Upper lobe of left lung (tissue), 6 donors: ENCODE measurements around the gene RAPGEF1. TPM values are rescaled to one million over a fixed set of nuclear protein-coding genes. Genes with fewer than 3 reads are reported as not detected.

ENCODE experiments used
- ATAC-seq, 2 donors: fragments of 200-7000 bp; cut with Tn5 transposase; one replicate each; pipeline ENCODE4 v1.9.1; 2022; ENCODE audit warnings: mild to moderate bottlenecking in 2 of 2, moderate library complexity in 2 of 2; ENCODE audit not compliant: low FRiP score in 2 of 2
- DNase-seq, 2 donors: peaks; one replicate each; pipeline ENCODE4 v3.0.0-alpha.2; 2019 to 2020
- H3K27ac ChIP-seq, 4 donors: fragments of 200-600 bp; sonication (generic); one replicate each; pipeline ENCODE4 v1.5.1; 2016 to 2019
- H3K27me3 ChIP-seq, 4 donors: fragments of 200-600 bp; sonication (generic); one replicate each; pipeline ENCODE4 v1.5.1; 2017 to 2019
- H3K36me3 ChIP-seq, 4 donors: fragments of 200-600 bp; sonication (generic); one replicate each; pipeline ENCODE4 v1.5.1; 2016 to 2019
- H3K4me1 ChIP-seq, 4 donors: fragments of 200-600 bp; sonication (generic); one replicate each; pipeline ENCODE4 v1.5.1; 2018 to 2019
- H3K4me3 ChIP-seq, 4 donors: fragments of 200-600 bp; sonication (generic); one replicate each; pipeline ENCODE4 v1.5.1; 2017 to 2019; ENCODE audit warnings: mild to moderate bottlenecking in 2 of 4, moderate library complexity in 1 of 4
- H3K9me3 ChIP-seq, 4 donors: fragments of 200-600 bp; sonication (generic); one replicate each; pipeline ENCODE4 v1.5.1; 2018 to 2019
- CTCF ChIP-seq, 6 experiments: fragments of 450-650 bp in 4 of 6; fragments of 200-600 bp in 2 of 6; sonication (generic) in 2 of 6; IDR thresholded peaks; one replicate each; pipeline ENCODE4 v1.5.1; 2016 to 2019; ENCODE audit warnings: antibody characterized with exemption in 6 of 6
- EP300 ChIP-seq, 4 donors: sonication (generic); formaldehyde crosslinking; IDR thresholded peaks; one replicate each; pipeline ENCODE4 v1.5.1; 2017; ENCODE audit warnings: antibody characterized with exemption in 4 of 4, control low read depth in 2 of 4
- POLR2A ChIP-seq, 4 donors: fragments of 450-650 bp; IDR thresholded peaks; one replicate each; pipeline ENCODE4 v1.5.1; 2016 to 2017; ENCODE audit warnings: antibody characterized with exemption in 4 of 4, mild to moderate bottlenecking in 2 of 4
- POLR2AphosphoS5 ChIP-seq, 2 donors: sonication (generic); formaldehyde crosslinking; IDR thresholded peaks; one replicate each; pipeline ENCODE4 v1.5.1; 2017; ENCODE audit warnings: antibody characterized with exemption in 2 of 2
- WGBS, 2 donors: methylation state at CpG; one replicate each; pipeline ENCODE4 v1.1.5; 2017 to 2018; 5-methylcytosine and 5-hydroxymethylcytosine counted together
- total RNA-seq, 6 donors: library from RNA; depleted of rRNA in 4 of 6; stranded (reverse); fragments of >200 nt in 4 of 6; gene quantifications; one replicate each; pipeline versions ENCODE4 v1.1.0 to v1.2.1, GENCODE V29; 2016 to 2021
- donor health status: DM: no; HTN: no; CAD: no; lungs with moderate emphysema.
- donor health status: DM: no; HTN: yes; CAD: no; lungs with severe emphysema.

Gene RAPGEF1
- total RNA-seq, 6 donors from 2014 or later, result 82.8 to 161 (median 96.8) TPM

DNA sequence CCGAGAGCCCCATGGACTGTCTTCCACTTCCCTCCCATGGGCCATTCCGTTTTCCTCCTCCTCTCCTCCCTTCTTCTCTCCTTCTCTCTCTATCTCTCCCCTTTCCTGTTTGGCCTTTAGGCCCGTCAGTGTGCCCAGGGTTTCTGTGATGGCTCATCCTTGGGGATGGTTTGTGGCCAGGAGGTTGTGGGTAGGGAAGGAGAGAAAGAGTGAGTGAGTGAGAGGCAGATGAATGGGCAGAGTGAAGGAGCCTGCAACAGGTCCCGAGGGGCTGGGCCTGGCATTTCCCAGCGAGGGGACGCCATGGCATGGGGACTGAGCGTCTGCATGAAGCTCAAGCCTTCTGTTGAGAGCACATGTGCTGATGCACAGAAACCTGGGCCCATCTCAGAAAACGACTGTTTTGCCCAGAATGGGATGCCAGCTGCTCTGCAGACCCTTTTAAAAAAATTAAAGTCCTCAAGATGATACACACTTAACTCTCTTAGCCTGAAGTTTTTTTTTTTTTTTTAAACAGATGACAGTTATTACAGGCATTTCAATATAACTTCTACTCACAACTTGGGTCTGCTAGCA is 125.4 kb downstream of the RAPGEF1 start:
- H3K4me3 ChIP-seq, result no peak overlapping the region
- H3K9me3 ChIP-seq, result no peaks in the 10 kb centered on the region
- DNase-seq (no peak), ATAC-seq (no peak)
- peaks cover 4 to 19% (median 12%) of the 10 kb centered on the region in 4 donors for H3K4me1 ChIP-seq
- no peak for TF ChIP-seq POLR2A (IDR thresholded peaks at IDR 0.05)
- TF ChIP-seq POLR2AphosphoS5 (IDR thresholded peaks at IDR 0.05), result no peak
- TF ChIP-seq EP300 (IDR thresholded peaks at IDR 0.05), result no peak
- no peak for TF ChIP-seq CTCF (IDR thresholded peaks at IDR 0.05)
- H3K27me3 ChIP-seq, result no peaks in the 10 kb centered on the region
- 86 to 98% methylated on average over 8 of the region's 8 CpGs for WGBS, 2 donors
- H3K27ac ChIP-seq, result no peak overlapping the region
- H3K36me3 ChIP-seq, result peaks cover 5 to 84% (median 49%) of the 10 kb centered on the region in 4 donors

- 95 to 98% methylated on average over 8 of the region's 8 CpGs for WGBS, 2 donors
- ATAC-seq, result no peak
- H3K27me3 ChIP-seq, result no peaks in the 10 kb centered on the region
- DNase-seq, result no peak
- peaks cover 8 to 24% (median 17%) of the 10 kb centered on the region in 4 donors for H3K4me1 ChIP-seq
- TF ChIP-seq CTCF (IDR thresholded peaks at IDR 0.05), result no peak
- no peak for TF ChIP-seq EP300 (IDR thresholded peaks at IDR 0.05)
- TF ChIP-seq POLR2A (IDR thresholded peaks at IDR 0.05), result no peak
- TF ChIP-seq POLR2AphosphoS5 (IDR thresholded peaks at IDR 0.05), result no peak
- H3K27ac ChIP-seq, result no peak overlapping the region
- peaks cover 5 to 83% (median 44%) of the 10 kb centered on the region in 4 donors for H3K36me3 ChIP-seq
- no peak overlapping the region for H3K4me3 ChIP-seq
- H3K9me3 ChIP-seq, result no peaks in the 10 kb centered on the region
Observed at GRCh38 chr9:131613921-131614320, 126.0 kb downstream of the RAPGEF1 start.

DNA sequence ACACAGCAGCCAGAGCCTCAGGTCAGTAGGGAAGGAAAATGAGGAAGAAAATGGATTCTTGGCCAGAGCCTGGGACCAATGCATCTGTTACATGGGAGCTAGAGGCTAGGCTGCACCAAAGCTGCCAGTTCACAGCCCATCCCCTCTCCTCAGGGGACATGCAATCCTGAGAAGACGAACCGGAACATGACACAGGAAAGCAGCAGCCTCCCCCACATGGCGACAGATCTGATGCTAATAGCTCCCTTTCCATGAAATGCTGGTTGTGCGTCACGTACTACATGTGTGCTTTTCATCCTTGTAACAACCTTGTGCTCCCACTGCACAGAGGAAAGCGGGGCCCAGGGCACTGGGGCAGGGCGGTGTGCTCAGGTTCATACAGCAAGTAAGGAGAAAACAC is 127.0 kb downstream of the RAPGEF1 start:
- Histone ChIP-seq H3K36me3 (peaks cover 5 to 77% (median 41%) of the 10 kb centered on the region in 4 donors), H3K27ac (no peak overlapping the region), H3K27me3 (no peaks in the 10 kb centered on the region), H3K9me3 (no peaks in the 10 kb centered on the region), H3K4me3 (no peak overlapping the region), H3K4me1 (peaks cover 19 to 25% (median 24%) of the 10 kb centered on the region in 4 donors)
- TF ChIP-seq EP300 (IDR thresholded peaks at IDR 0.05), result no peak
- no peak for TF ChIP-seq POLR2AphosphoS5 (IDR thresholded peaks at IDR 0.05)
- TF ChIP-seq POLR2A (IDR thresholded peaks at IDR 0.05), result no peak
- ATAC-seq, result no peak
- WGBS, 2 donors, result 87 to 98% methylated on average over 7 of the region's 7 CpGs
- no peak for DNase-seq

DNA sequence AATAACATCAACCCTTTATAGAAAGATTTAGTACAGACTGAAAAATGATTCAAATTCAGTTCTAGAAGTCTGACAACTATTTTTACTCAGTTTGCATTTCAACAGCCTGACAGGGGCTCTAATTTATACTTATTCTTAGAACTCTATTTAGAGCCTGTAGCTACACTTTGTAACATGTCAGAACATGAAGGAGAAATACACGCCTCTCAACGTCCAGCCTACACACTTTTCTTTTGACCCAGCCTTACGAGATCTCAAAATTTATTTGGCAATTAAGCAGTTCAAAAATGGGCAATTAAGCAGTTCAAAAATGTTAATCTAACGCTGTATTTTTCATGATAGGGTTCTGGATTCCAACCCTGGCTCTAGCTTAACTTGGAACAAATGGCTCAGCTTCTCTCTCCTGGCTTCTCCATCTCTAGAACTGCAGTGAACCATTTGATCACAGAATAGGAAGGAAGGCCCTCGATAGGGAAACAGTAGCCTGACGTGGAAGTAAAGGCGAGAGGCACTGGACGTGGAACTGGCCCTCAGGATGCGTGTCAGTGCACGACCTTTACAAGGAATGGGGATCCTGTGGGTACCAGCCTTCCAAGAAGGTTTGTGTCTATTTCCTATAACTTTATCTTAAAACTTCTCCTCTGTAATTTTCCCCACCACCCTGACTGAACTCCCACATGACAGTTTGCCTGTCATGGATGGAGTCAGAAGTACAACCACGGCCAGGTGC is 128.1 kb downstream of the RAPGEF1 start:
- no peaks in the 10 kb centered on the region for H3K9me3 ChIP-seq
- no peak overlapping the region for H3K27ac ChIP-seq
- no peak for ATAC-seq
- H3K36me3 ChIP-seq, result peaks cover 5 to 76% (median 42%) of the 10 kb centered on the region in 4 donors
- H3K4me3 ChIP-seq, result no peak overlapping the region
- H3K4me1 ChIP-seq, result peaks cover 21 to 27% (median 24%) of the 10 kb centered on the region in 4 donors
- WGBS, 2 donors, result 85 to 87% methylated on average over 11 of the region's 11 CpGs
- no peaks in the 10 kb centered on the region for H3K27me3 ChIP-seq
- no peak for DNase-seq
- no peak for TF ChIP-seq POLR2AphosphoS5 (IDR thresholded peaks at IDR 0.05)
- TF ChIP-seq CTCF (IDR thresholded peaks at IDR 0.05), result no peak
- TF ChIP-seq POLR2A (IDR thresholded peaks at IDR 0.05), result no peak

DNA sequence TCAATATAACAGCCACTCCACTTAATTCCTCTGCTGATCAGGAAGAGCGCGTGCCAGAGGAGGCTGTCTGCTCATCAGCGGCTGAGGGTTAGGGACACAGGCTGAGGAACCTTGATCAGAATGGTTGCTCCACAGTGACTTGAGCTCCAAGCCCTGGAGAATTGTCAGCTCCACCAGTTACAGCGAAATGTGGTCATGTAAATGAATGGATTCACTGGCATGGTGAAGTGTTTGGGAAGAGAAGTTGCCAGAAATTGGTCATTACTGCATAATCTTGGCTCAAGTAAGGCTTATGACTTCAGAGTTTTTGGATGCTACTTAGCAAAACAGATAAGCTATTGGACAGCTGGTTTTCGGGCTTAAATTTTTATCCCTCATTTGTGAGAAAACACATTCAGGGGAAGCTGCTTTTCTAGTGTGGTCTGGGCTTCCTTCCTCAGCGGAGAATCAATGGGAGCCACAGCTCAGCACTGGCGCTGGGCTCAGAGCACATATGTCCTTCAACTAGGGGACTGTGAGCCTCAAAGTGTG is 129.6 kb downstream of the RAPGEF1 start:
- no peaks in the 10 kb centered on the region for H3K27me3 ChIP-seq
- H3K27ac ChIP-seq, result peak overlapping the region in 3 of 4 donors; percentile 20 to 78 (median 70)
- no peak overlapping the region for H3K4me3 ChIP-seq
- H3K9me3 ChIP-seq, result no peaks in the 10 kb centered on the region
- H3K36me3 ChIP-seq, result peaks cover 5 to 73% (median 34%) of the 10 kb centered on the region in 4 donors
- ATAC-seq, result peak in 1 of 2 donors; percentile 82
- WGBS, 2 donors, result 75 to 80% methylated on average over 7 of the region's 7 CpGs
- TF ChIP-seq POLR2A (IDR thresholded peaks at IDR 0.05) (no peak), EP300 (IDR thresholded peaks at IDR 0.05) (no peak), POLR2AphosphoS5 (IDR thresholded peaks at IDR 0.05) (peak in 1 of 2 donors; percentile 14), CTCF (IDR thresholded peaks at IDR 0.05) (no peak)
- peaks cover 21 to 27% (median 24%) of the 10 kb centered on the region in 4 donors for H3K4me1 ChIP-seq
- no peak for DNase-seq
